HepG2 (cell line): Measurements from ENCODE around the gene NAA15. TPM values are rescaled to one million over a fixed set of nuclear protein-coding genes. Genes with fewer than 3 reads are reported as not detected.

Source experiments
- ATM ChIP-seq: fragments of 450-650 bp; IDR thresholded peaks from 2 replicates; pipeline ENCODE4 v1.7.1; 2017; ENCODE audit warnings: mild to moderate bottlenecking, borderline replicate concordance
- GZF1 ChIP-seq: sonication (generic); formaldehyde crosslinking; IDR thresholded peaks from 2 replicates; pipeline ENCODE4 v1.5.1; 2020; ENCODE audit warnings: mild to moderate bottlenecking, missing genetic modification reagents
- JUNB ChIP-seq: sonication (generic); formaldehyde crosslinking; IDR thresholded peaks from 2 replicates; pipeline ENCODE4 v1.8.0; 2022; ENCODE audit warnings: missing genetic modification reagents, mild to moderate bottlenecking, borderline replicate concordance
- ONECUT2 ChIP-seq: sonication (generic); formaldehyde crosslinking; IDR thresholded peaks from 2 replicates; pipeline ENCODE4 v1.4.0; 2020; ENCODE audit warnings: missing genetic modification reagents
- PCBP2 ChIP-seq: fragments of 200-400 bp; formaldehyde crosslinking; optimal IDR thresholded peaks from 2 replicates; pipeline ENCODE3; 2018; ENCODE audit warnings: low read length, low read depth; ENCODE audit not compliant: poor library complexity, severe bottlenecking
- ZNF446 ChIP-seq: sonication (generic); formaldehyde crosslinking; IDR thresholded peaks from 2 replicates; pipeline ENCODE4 v1.5.0; 2020; ENCODE audit warnings: mild to moderate bottlenecking, missing genetic modification reagents
- ZNF746 ChIP-seq: sonication (generic); formaldehyde crosslinking; IDR thresholded peaks from 2 replicates; pipeline ENCODE4 v1.8.0; 2022; ENCODE audit warnings: mild to moderate bottlenecking, missing genetic modification reagents
- ZNF782 ChIP-seq: sonication (generic); formaldehyde crosslinking; IDR thresholded peaks from 2 replicates; pipeline ENCODE4 v1.4.0; 2020; ENCODE audit warnings: missing genetic modification reagents, mild to moderate bottlenecking, borderline replicate concordance
- polyA plus RNA-seq, 8 experiments: library from polyadenylated mRNA; depleted of rRNA in 3 of 8; stranded (reverse) in 7 of 8; unstranded in 1 of 8; fragments of >200 nt; fragmentation: Illumina TruSeq in 4 of 8; extraction: Trizol in 4 of 8; gene quantifications; 2 replicates each; pipeline versions ENCODE4 v1.2.1 to v1.2.3, GENCODE V29; 2011 to 2016; ENCODE audit warnings: low read depth in 4 of 8, missing spikeins in 1 of 8, mixed read lengths in 1 of 8; ENCODE audit not compliant: insufficient read depth in 1 of 8
- total RNA-seq, 5 experiments: library from RNA; depleted of rRNA; stranded (reverse); fragments of >200 nt; fragmentation: Illumina TruSeq; extraction: Trizol; gene quantifications; 2 replicates each; pipeline ENCODE4 v1.2.3, GENCODE V29; 2016; ENCODE audit warnings: low read depth in 1 of 5
- TF ChIP-seq, protein P1 (sequence below): IDR thresholded peaks from 2 replicates; pipeline ENCODE4 v1.6.1; 2016; ENCODE audit warnings: missing genetic modification reagents, missing compliant biosample characterization
- TF ChIP-seq, protein P2 (sequence below): IDR thresholded peaks from 2 replicates; pipeline ENCODE4 v1.4.0; 2020; ENCODE audit warnings: mild to moderate bottlenecking, missing genetic modification reagents
- TF ChIP-seq, protein P3 (sequence below): sonication (generic); formaldehyde crosslinking; IDR thresholded peaks from 2 replicates; pipeline ENCODE4 v1.8.1; 2023; ENCODE audit warnings: mild to moderate bottlenecking, inconsistent platforms, moderate library complexity, missing genetic modification reagents, borderline replicate concordance
- TF ChIP-seq, protein P4 (sequence below): sonication (generic); formaldehyde crosslinking; IDR thresholded peaks from 2 replicates; pipeline ENCODE4 v1.5.1; 2020; ENCODE audit warnings: mild to moderate bottlenecking, missing genetic modification reagents, borderline replicate concordance
- TF ChIP-seq, protein P5 (sequence below): IDR thresholded peaks from 2 replicates; pipeline ENCODE4 v1.6.1; 2012; ENCODE audit warnings: low read depth, low read length, improper control_type of control experiment

The NAA15 gene
- total and polyA plus RNA-seq, 2 of the 13 experiments (the other 11 are each of a cell fraction or from before 2014, with no cell fraction given) = 6.2 to 50.2 TPM

DNA sequence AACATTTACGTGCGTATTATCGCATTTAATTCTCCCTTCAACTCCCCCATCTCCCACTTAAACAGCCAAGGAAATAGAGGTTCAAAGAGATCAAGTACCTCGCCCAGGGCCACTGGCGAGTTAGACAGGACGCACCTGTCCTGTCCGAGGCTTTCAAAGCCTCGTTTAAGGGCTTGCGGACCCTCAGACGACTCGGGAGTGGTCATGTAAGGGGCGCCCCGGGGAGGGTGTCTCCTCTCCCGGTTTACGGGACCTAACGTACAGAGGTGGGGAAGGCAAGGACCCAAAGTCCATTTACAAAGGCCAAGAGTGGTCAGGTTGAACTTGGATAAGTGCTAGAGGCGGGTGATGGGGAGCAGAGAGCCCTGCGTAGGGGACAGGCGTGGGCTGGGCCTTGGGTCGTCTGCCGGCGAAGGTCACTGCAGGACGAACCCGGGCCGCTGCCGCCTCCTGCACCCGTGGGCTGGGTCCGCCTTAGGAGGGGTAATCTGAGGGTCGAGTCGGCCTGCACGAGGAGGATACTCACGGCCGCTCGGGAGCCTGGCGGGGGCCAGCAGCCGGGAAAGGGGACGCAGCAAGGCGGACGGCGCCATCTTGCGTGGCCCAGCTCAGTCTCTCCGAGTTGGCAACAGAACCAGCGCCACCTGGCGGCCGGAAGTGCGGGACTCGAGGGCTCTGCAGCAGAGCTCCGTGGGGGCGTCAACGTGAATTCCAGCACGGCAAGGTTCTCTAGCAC, 5.9 kb upstream of the NAA15 start (continued):
- TF ChIP-seq, protein P1, sequence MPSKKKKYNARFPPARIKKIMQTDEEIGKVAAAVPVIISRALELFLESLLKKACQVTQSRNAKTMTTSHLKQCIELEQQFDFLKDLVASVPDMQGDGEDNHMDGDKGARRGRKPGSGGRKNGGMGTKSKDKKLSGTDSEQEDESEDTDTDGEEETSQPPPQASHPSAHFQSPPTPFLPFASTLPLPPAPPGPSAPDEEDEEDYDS (CRISPR knock-in tag) = peak; percentile 59; the same call in 1 of the 2 replicates
- TF ChIP-seq ZNF446 (no peak), ZNF782 (no peak; the same call in 1 of the 2 replicates), ZNF746 (CRISPR knock-in tag) (no peak), ATM (no peak), GZF1 (CRISPR knock-in tag) (no peak; the same call in 1 of the 2 replicates), ONECUT2 (CRISPR knock-in tag) (peak; percentile 48; the same call in 1 of the 2 replicates), PCBP2 (no peak), JUNB (CRISPR knock-in tag) (no peak)
- TF ChIP-seq, protein P2, sequence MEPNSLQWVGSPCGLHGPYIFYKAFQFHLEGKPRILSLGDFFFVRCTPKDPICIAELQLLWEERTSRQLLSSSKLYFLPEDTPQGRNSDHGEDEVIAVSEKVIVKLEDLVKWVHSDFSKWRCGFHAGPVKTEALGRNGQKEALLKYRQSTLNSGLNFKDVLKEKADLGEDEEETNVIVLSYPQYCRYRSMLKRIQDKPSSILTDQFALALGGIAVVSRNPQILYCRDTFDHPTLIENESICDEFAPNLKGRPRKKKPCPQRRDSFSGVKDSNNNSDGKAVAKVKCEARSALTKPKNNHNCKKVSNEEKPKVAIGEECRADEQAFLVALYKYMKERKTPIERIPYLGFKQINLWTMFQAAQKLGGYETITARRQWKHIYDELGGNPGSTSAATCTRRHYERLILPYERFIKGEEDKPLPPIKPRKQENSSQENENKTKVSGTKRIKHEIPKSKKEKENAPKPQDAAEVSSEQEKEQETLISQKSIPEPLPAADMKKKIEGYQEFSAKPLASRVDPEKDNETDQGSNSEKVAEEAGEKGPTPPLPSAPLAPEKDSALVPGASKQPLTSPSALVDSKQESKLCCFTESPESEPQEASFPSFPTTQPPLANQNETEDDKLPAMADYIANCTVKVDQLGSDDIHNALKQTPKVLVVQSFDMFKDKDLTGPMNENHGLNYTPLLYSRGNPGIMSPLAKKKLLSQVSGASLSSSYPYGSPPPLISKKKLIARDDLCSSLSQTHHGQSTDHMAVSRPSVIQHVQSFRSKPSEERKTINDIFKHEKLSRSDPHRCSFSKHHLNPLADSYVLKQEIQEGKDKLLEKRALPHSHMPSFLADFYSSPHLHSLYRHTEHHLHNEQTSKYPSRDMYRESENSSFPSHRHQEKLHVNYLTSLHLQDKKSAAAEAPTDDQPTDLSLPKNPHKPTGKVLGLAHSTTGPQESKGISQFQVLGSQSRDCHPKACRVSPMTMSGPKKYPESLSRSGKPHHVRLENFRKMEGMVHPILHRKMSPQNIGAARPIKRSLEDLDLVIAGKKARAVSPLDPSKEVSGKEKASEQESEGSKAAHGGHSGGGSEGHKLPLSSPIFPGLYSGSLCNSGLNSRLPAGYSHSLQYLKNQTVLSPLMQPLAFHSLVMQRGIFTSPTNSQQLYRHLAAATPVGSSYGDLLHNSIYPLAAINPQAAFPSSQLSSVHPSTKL (CRISPR knock-in tag) = peak; percentile 76
- TF ChIP-seq, protein P3, sequence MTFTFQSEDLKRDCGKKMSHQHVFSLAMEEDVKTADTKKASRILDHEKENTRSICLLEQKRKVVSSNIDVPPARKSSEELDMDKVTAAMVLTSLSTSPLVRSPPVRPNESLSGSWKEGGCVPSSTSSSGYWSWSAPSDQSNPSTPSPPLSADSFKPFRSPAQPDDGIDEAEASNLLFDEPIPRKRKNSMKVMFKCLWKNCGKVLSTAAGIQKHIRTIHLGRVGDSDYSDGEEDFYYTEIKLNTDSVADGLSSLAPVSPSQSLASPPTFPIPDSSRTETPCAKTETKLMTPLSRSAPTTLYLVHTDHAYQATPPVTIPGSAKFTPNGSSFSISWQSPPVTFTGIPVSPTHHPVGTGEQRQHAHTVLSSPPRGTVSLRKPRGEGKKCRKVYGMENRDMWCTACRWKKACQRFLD (CRISPR knock-in tag) = peak; percentile 90; the same call in 1 of the 2 replicates
- TF ChIP-seq, protein P4, sequence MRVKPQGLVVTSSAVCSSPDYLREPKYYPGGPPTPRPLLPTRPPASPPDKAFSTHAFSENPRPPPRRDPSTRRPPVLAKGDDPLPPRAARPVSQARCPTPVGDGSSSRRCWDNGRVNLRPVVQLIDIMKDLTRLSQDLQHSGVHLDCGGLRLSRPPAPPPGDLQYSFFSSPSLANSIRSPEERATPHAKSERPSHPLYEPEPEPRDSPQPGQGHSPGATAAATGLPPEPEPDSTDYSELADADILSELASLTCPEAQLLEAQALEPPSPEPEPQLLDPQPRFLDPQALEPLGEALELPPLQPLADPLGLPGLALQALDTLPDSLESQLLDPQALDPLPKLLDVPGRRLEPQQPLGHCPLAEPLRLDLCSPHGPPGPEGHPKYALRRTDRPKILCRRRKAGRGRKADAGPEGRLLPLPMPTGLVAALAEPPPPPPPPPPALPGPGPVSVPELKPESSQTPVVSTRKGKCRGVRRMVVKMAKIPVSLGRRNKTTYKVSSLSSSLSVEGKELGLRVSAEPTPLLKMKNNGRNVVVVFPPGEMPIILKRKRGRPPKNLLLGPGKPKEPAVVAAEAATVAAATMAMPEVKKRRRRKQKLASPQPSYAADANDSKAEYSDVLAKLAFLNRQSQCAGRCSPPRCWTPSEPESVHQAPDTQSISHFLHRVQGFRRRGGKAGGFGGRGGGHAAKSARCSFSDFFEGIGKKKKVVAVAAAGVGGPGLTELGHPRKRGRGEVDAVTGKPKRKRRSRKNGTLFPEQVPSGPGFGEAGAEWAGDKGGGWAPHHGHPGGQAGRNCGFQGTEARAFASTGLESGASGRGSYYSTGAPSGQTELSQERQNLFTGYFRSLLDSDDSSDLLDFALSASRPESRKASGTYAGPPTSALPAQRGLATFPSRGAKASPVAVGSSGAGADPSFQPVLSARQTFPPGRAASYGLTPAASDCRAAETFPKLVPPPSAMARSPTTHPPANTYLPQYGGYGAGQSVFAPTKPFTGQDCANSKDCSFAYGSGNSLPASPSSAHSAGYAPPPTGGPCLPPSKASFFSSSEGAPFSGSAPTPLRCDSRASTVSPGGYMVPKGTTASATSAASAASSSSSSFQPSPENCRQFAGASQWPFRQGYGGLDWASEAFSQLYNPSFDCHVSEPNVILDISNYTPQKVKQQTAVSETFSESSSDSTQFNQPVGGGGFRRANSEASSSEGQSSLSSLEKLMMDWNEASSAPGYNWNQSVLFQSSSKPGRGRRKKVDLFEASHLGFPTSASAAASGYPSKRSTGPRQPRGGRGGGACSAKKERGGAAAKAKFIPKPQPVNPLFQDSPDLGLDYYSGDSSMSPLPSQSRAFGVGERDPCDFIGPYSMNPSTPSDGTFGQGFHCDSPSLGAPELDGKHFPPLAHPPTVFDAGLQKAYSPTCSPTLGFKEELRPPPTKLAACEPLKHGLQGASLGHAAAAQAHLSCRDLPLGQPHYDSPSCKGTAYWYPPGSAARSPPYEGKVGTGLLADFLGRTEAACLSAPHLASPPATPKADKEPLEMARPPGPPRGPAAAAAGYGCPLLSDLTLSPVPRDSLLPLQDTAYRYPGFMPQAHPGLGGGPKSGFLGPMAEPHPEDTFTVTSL (CRISPR knock-in tag) = peak; percentile 55; the same call in 1 of the 2 replicates
- TF ChIP-seq, protein P5, sequence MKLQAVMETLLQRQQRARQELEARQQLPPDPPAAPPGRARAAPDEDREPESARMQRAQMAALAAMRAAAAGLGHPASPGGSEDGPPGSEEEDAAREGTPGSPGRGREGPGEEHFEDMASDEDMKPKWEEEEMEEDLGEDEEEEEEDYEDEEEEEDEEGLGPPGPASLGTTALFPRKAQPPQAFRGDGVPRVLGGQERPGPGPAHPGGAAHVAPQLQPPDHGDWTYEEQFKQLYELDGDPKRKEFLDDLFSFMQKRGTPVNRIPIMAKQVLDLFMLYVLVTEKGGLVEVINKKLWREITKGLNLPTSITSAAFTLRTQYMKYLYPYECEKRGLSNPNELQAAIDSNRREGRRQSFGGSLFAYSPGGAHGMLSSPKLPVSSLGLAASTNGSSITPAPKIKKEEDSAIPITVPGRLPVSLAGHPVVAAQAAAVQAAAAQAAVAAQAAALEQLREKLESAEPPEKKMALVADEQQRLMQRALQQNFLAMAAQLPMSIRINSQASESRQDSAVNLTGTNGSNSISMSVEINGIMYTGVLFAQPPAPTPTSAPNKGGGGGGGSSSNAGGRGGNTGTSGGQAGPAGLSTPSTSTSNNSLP = 0 out of 2 replicates have a peak, but pooled peaks have one; percentile 16
